ENCODE data around the gene SHC3.

GRCh38 chr9:89015336-89015735 lies 163.3 kb downstream of the SHC3 start:
- TF ChIP-seq, protein P1, sequence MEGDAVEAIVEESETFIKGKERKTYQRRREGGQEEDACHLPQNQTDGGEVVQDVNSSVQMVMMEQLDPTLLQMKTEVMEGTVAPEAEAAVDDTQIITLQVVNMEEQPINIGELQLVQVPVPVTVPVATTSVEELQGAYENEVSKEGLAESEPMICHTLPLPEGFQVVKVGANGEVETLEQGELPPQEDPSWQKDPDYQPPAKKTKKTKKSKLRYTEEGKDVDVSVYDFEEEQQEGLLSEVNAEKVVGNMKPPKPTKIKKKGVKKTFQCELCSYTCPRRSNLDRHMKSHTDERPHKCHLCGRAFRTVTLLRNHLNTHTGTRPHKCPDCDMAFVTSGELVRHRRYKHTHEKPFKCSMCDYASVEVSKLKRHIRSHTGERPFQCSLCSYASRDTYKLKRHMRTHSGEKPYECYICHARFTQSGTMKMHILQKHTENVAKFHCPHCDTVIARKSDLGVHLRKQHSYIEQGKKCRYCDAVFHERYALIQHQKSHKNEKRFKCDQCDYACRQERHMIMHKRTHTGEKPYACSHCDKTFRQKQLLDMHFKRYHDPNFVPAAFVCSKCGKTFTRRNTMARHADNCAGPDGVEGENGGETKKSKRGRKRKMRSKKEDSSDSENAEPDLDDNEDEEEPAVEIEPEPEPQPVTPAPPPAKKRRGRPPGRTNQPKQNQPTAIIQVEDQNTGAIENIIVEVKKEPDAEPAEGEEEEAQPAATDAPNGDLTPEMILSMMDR (IDR thresholded peaks at IDR 0.05) = no peak
- TF ChIP-seq POLR2A (IDR thresholded peaks at IDR 0.05) (no peak), POLR2AphosphoS5 (IDR thresholded peaks at IDR 0.05) (no peak)

All from stomach (tissue), 4 donors.